ENCODE measurements around the gene DIP2C. TPM values are rescaled to one million over a fixed set of nuclear protein-coding genes. Genes with fewer than 3 reads are reported as not detected.

The DIP2C gene
- total and polyA plus RNA-seq, 2 donors from 2014 or later = 6.2 to 22.6 TPM

- no peak for FAIRE-seq
- Histone ChIP-seq H3K27ac (ENCODE audit: low read depth in 2 of 2, low read length in 2 of 2) (no peak overlapping the region), H3K9ac (ENCODE audit: low read length in 3 of 3) (no peak overlapping the region), H3K9me3 (ENCODE audit: control insufficient read depth in 2 of 3, insufficient read depth in 1 of 3, low read length in 3 of 3) (no peaks in the 10 kb centered on the region), H3K4me3 (ENCODE audit: low read length in 3 of 3) (no peak overlapping the region), H3K4me1 (ENCODE audit: control insufficient read depth in 2 of 3, insufficient read depth in 2 of 3, low read depth in 1 of 3, low read length in 3 of 3) (no peaks in the 10 kb centered on the region), H3K36me3 (ENCODE audit: control insufficient read depth in 2 of 3, insufficient read depth in 3 of 3, low read length in 3 of 3) (no peaks in the 10 kb centered on the region), H3K27me3 (ENCODE audit: control insufficient read depth, insufficient read depth, low read length) (no peaks in the 10 kb centered on the region)
- TF ChIP-seq CTCF (IDR thresholded peaks at IDR 0.05; ENCODE audit: borderline replicate concordance, extremely low read depth, insufficient read depth) = no peak
- no peak for DNase-seq
- intact Hi-C loops (cut with DNase I) = no loop called here
Measured at GRCh38 chr10:729213-729612, 39.7 kb upstream of the DIP2C start.

- Histone ChIP-seq H3K36me3 (ENCODE audit: control insufficient read depth in 2 of 3, insufficient read depth in 3 of 3, low read length in 3 of 3) (no peaks in the 10 kb centered on the region), H3K27me3 (ENCODE audit: control insufficient read depth, insufficient read depth, low read length) (no peaks in the 10 kb centered on the region), H3K9ac (ENCODE audit: low read length in 3 of 3) (no peak overlapping the region), H3K9me3 (ENCODE audit: control insufficient read depth in 2 of 3, insufficient read depth in 1 of 3, low read length in 3 of 3) (no peaks in the 10 kb centered on the region), H3K4me1 (ENCODE audit: control insufficient read depth in 2 of 3, insufficient read depth in 2 of 3, low read depth in 1 of 3, low read length in 3 of 3) (no peaks in the 10 kb centered on the region), H3K27ac (ENCODE audit: low read depth in 2 of 2, low read length in 2 of 2) (no peak overlapping the region), H3K4me3 (ENCODE audit: low read length in 3 of 3) (no peak overlapping the region)
- DNase-seq (no peak), FAIRE-seq (no peak)
- intact Hi-C loops (cut with DNase I) = no loop called here
- no peak for TF ChIP-seq CTCF (IDR thresholded peaks at IDR 0.05; ENCODE audit: borderline replicate concordance, extremely low read depth, insufficient read depth)
Measured at GRCh38 chr10:728603-729002, 39.1 kb upstream of the DIP2C start.

GRCh38 chr10:727162-727790, 37.8 kb upstream of the DIP2C start:
- Histone ChIP-seq H3K27ac (ENCODE audit: low read depth in 2 of 2, low read length in 2 of 2) (no peak overlapping the region), H3K4me1 (ENCODE audit: control insufficient read depth in 2 of 3, insufficient read depth in 2 of 3, low read depth in 1 of 3, low read length in 3 of 3) (no peaks in the 10 kb centered on the region), H3K9me3 (ENCODE audit: control insufficient read depth in 2 of 3, insufficient read depth in 1 of 3, low read length in 3 of 3) (no peaks in the 10 kb centered on the region), H3K9ac (ENCODE audit: low read length in 3 of 3) (no peak overlapping the region), H3K4me3 (ENCODE audit: low read length in 3 of 3) (no peak overlapping the region), H3K36me3 (ENCODE audit: control insufficient read depth in 2 of 3, insufficient read depth in 3 of 3, low read length in 3 of 3) (no peaks in the 10 kb centered on the region), H3K27me3 (ENCODE audit: control insufficient read depth, insufficient read depth, low read length) (no peaks in the 10 kb centered on the region)
- no peak for DNase-seq
- intact Hi-C loops (cut with DNase I) = no loop called here
- TF ChIP-seq CTCF (IDR thresholded peaks at IDR 0.05; ENCODE audit: borderline replicate concordance, extremely low read depth, insufficient read depth) = no peak
- FAIRE-seq = no peak

GRCh38 chr10:725786-726185, 36.3 kb upstream of the DIP2C start:
- no peak for TF ChIP-seq CTCF (IDR thresholded peaks at IDR 0.05; ENCODE audit: borderline replicate concordance, extremely low read depth, insufficient read depth)
- peak in 1 of 5 donors; percentile 11 for DNase-seq
- Histone ChIP-seq H3K9me3 (ENCODE audit: control insufficient read depth in 2 of 3, insufficient read depth in 1 of 3, low read length in 3 of 3) (no peaks in the 10 kb centered on the region), H3K9ac (ENCODE audit: low read length in 3 of 3) (no peak overlapping the region), H3K4me3 (ENCODE audit: low read length in 3 of 3) (no peak overlapping the region), H3K27me3 (ENCODE audit: control insufficient read depth, insufficient read depth, low read length) (no peaks in the 10 kb centered on the region), H3K4me1 (ENCODE audit: control insufficient read depth in 2 of 3, insufficient read depth in 2 of 3, low read depth in 1 of 3, low read length in 3 of 3) (no peaks in the 10 kb centered on the region), H3K36me3 (ENCODE audit: control insufficient read depth in 2 of 3, insufficient read depth in 3 of 3, low read length in 3 of 3) (no peaks in the 10 kb centered on the region), H3K27ac (ENCODE audit: low read depth in 2 of 2, low read length in 2 of 2) (no peak overlapping the region)
- FAIRE-seq = no peak
- intact Hi-C loops (cut with DNase I) = no loop called here

All from kidney (tissue), 14 donors.